ENCODE measurements around the gene PRICKLE1. TPM values are rescaled to one million over a fixed set of nuclear protein-coding genes. Genes with fewer than 3 reads are reported as not detected.
A peak's percentile ranks its signal among the peaks of the same experiment; 100 is the strongest.

The PRICKLE1 gene
- total and polyA plus RNA-seq, 2 donors (not counting 3 experiments of a cell fraction or from before 2014, with no cell fraction given): 34.3 to 86.0 TPM

- Histone ChIP-seq H2AFZ (ENCODE audit: low read depth, low read length) (no peak overlapping the region), H3K79me2 (ENCODE audit: control insufficient read depth, insufficient read depth, low read length) (no peaks in the 10 kb centered on the region), H3K27ac (ENCODE audit: insufficient read depth, low read depth, low read length) (no peak overlapping the region), H4K20me1 (replicated peaks; ENCODE audit: control insufficient read depth, extremely low read depth, insufficient read depth, low read length) (no peaks in the 10 kb centered on the region), H3K4me1 (ENCODE audit: control insufficient read depth, extremely low read depth, insufficient read depth, low read length) (peaks cover 9% of the 10 kb centered on the region), H3K9me1 (replicated peaks; ENCODE audit: control insufficient read depth, extremely low read depth, insufficient read depth, low read length) (no peaks in the 10 kb centered on the region), H3K36me3 (ENCODE audit: control insufficient read depth in 2 of 2, extremely low read depth in 1 of 2, insufficient read depth in 2 of 2, low read length in 2 of 2) (no peaks in the 10 kb centered on the region), H3K9me3 (replicated peaks; ENCODE audit: control insufficient read depth, insufficient read depth, low read length) (no peaks in the 10 kb centered on the region), H3K9ac (replicated peaks; ENCODE audit: extremely low read depth, insufficient read depth, low read length) (no peak overlapping the region), H3K4me2 (ENCODE audit: insufficient read depth, low read length) (no peak overlapping the region), H3K4me3 (replicated peaks in 1 of 3; ENCODE audit: insufficient read depth in 1 of 3, low read depth in 1 of 3, low read length in 3 of 3) (no peak overlapping the region), H3K27me3 (ENCODE audit: control insufficient read depth in 2 of 2, insufficient read depth in 2 of 2, low read length in 2 of 2) (no peaks in the 10 kb centered on the region)
- intact Hi-C loops (cut with micrococcal nuclease) (no loop called here), dilution Hi-C loops (cut with MboI; ENCODE audit: extremely low pct_ligation_motif_present, low sequenced_read_pairs) (no loop called here)
- DNase-seq (ENCODE audit: low read depth, low spot score): no peak
- CTCF ChIA-PET: interaction anchor here (0.7 kb wide), 1 partner anchor 12 kb away, joined by 3 read pairs; no protein-coding TSS in a partner anchor
- TF ChIP-seq FOS (IDR thresholded peaks at IDR 0.05; ENCODE audit: borderline replicate concordance, insufficient read depth, low read length) (no peak), EZH2 (IDR thresholded peaks at IDR 0.05; ENCODE audit: borderline replicate concordance, low read depth, low read length, severe bottlenecking) (no peak), MYC (IDR thresholded peaks at IDR 0.05; ENCODE audit: low read depth, low read length) (no peak), POLR2A (IDR thresholded peaks at IDR 0.05; ENCODE audit: low read depth, low read length) (no peak), GATA2 (IDR thresholded peaks at IDR 0.05; ENCODE audit: insufficient read depth, insufficient read length, low read depth, low read length) (no peak)
- POLR2A ChIA-PET: no interaction called here
- no TSS peak for BruUV-seq (replicated peaks)
- no peak for FAIRE-seq
Observed at GRCh38 chr12:42608196-42608825, 18.8 kb upstream of the PRICKLE1 start.

GRCh38 chr12:42607584-42608058, 18.1 kb upstream of the PRICKLE1 start:
- FAIRE-seq: peak; percentile 31
- Histone ChIP-seq H3K9me1 (replicated peaks; ENCODE audit: control insufficient read depth, extremely low read depth, insufficient read depth, low read length) (no peaks in the 10 kb centered on the region), H3K4me3 (replicated peaks in 1 of 3; ENCODE audit: insufficient read depth in 1 of 3, low read depth in 1 of 3, low read length in 3 of 3) (no peak overlapping the region), H3K36me3 (ENCODE audit: control insufficient read depth in 2 of 2, extremely low read depth in 1 of 2, insufficient read depth in 2 of 2, low read length in 2 of 2) (no peaks in the 10 kb centered on the region), H3K9ac (replicated peaks; ENCODE audit: extremely low read depth, insufficient read depth, low read length) (no peak overlapping the region), H2AFZ (ENCODE audit: low read depth, low read length) (no peak overlapping the region), H3K27me3 (ENCODE audit: control insufficient read depth in 2 of 2, insufficient read depth in 2 of 2, low read length in 2 of 2) (no peaks in the 10 kb centered on the region), H3K27ac (ENCODE audit: insufficient read depth, low read depth, low read length) (no peak overlapping the region), H3K9me3 (replicated peaks; ENCODE audit: control insufficient read depth, insufficient read depth, low read length) (no peaks in the 10 kb centered on the region), H3K4me2 (ENCODE audit: insufficient read depth, low read length) (no peak overlapping the region), H3K4me1 (ENCODE audit: control insufficient read depth, extremely low read depth, insufficient read depth, low read length) (peaks cover 9% of the 10 kb centered on the region), H4K20me1 (replicated peaks; ENCODE audit: control insufficient read depth, extremely low read depth, insufficient read depth, low read length) (no peaks in the 10 kb centered on the region), H3K79me2 (ENCODE audit: control insufficient read depth, insufficient read depth, low read length) (no peaks in the 10 kb centered on the region)
- POLR2A ChIA-PET: no interaction called here
- BruUV-seq (replicated peaks): no TSS peak
- TF ChIP-seq GATA2 (IDR thresholded peaks at IDR 0.05; ENCODE audit: insufficient read depth, insufficient read length, low read depth, low read length): no peak
- no peak for TF ChIP-seq POLR2A (IDR thresholded peaks at IDR 0.05; ENCODE audit: low read depth, low read length)
- TF ChIP-seq, protein P1, sequence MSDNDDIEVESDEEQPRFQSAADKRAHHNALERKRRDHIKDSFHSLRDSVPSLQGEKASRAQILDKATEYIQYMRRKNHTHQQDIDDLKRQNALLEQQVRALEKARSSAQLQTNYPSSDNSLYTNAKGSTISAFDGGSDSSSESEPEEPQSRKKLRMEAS (IDR thresholded peaks at IDR 0.05; ENCODE audit: insufficient read depth, insufficient read length): no peak
- TF ChIP-seq, protein P2, sequence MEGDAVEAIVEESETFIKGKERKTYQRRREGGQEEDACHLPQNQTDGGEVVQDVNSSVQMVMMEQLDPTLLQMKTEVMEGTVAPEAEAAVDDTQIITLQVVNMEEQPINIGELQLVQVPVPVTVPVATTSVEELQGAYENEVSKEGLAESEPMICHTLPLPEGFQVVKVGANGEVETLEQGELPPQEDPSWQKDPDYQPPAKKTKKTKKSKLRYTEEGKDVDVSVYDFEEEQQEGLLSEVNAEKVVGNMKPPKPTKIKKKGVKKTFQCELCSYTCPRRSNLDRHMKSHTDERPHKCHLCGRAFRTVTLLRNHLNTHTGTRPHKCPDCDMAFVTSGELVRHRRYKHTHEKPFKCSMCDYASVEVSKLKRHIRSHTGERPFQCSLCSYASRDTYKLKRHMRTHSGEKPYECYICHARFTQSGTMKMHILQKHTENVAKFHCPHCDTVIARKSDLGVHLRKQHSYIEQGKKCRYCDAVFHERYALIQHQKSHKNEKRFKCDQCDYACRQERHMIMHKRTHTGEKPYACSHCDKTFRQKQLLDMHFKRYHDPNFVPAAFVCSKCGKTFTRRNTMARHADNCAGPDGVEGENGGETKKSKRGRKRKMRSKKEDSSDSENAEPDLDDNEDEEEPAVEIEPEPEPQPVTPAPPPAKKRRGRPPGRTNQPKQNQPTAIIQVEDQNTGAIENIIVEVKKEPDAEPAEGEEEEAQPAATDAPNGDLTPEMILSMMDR (IDR thresholded peaks at IDR 0.05; ENCODE audit: extremely low read depth in 1 of 2, insufficient read depth in 1 of 2, low read depth in 1 of 2, low read length in 2 of 2): no peak
- TF ChIP-seq POLR2AphosphoS5 (IDR thresholded peaks at IDR 0.05; ENCODE audit: insufficient read depth, low read depth, low read length): no peak
- no peak for TF ChIP-seq EZH2 (IDR thresholded peaks at IDR 0.05; ENCODE audit: borderline replicate concordance, low read depth, low read length, severe bottlenecking)
- no peak for TF ChIP-seq JUN (IDR thresholded peaks at IDR 0.05; ENCODE audit: borderline replicate concordance, insufficient read depth, insufficient read length, low read depth)
- TF ChIP-seq MYC (IDR thresholded peaks at IDR 0.05; ENCODE audit: low read depth, low read length): no peak
- TF ChIP-seq FOS (IDR thresholded peaks at IDR 0.05; ENCODE audit: borderline replicate concordance, insufficient read depth, low read length): no peak
- CTCF ChIA-PET: interaction anchor here (1.2 kb wide), 1 partner anchor 8 kb away, joined by 5 read pairs; no protein-coding TSS in a partner anchor
- intact Hi-C loops (cut with micrococcal nuclease): no loop called here
- dilution Hi-C loops (cut with MboI; ENCODE audit: extremely low pct_ligation_motif_present, low sequenced_read_pairs): no loop called here
- DNase-seq (ENCODE audit: low read depth, low spot score): no peak

Data from endothelial cell of umbilical vein (primary cell).